Subcutaneous adipose tissue (tissue), 4 donors: ENCODE data around the gene ZNF618. TPM values are rescaled to one million over a fixed set of nuclear protein-coding genes. Genes with fewer than 3 reads are reported as not detected.

Source experiments
- total RNA-seq, 4 donors: library from RNA; depleted of rRNA; stranded (reverse); fragments of >200 nt; gene quantifications; one replicate each; pipeline ENCODE4 v1.1.0, GENCODE V29; 2016
- TF ChIP-seq, protein P1 (sequence below): fragments of 450-650 bp; IDR thresholded peaks from one replicate; pipeline ENCODE4 v1.5.1; 2016; ENCODE audit warnings: low read depth, mild to moderate bottlenecking, control low read depth, antibody characterized with exemption, moderate library complexity

ZNF618 gene
- total RNA-seq, 4 donors from 2014 or later: 3.7 to 7.7 (median 4.4) TPM

DNA sequence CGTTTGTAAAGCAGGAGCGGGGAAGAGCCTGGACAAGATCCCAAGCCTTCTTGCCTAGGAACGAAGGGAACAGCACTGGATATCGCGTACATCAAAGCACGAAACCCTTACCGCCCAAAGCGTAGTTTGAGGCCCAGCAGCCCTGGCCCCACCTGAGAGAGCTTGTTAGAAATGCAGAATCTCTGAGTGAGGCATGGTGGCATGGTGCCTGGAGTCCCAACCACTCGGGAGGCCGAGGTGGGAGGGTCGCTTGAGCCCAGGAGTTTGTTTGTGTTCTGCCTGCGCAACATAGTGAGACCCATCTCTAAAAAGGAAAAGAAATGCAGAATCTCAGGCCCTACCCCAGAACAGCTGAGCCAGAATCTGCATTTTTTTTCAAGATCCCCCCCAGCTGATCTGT is 111.4 kb downstream of the ZNF618 start:
- TF ChIP-seq, protein P1, sequence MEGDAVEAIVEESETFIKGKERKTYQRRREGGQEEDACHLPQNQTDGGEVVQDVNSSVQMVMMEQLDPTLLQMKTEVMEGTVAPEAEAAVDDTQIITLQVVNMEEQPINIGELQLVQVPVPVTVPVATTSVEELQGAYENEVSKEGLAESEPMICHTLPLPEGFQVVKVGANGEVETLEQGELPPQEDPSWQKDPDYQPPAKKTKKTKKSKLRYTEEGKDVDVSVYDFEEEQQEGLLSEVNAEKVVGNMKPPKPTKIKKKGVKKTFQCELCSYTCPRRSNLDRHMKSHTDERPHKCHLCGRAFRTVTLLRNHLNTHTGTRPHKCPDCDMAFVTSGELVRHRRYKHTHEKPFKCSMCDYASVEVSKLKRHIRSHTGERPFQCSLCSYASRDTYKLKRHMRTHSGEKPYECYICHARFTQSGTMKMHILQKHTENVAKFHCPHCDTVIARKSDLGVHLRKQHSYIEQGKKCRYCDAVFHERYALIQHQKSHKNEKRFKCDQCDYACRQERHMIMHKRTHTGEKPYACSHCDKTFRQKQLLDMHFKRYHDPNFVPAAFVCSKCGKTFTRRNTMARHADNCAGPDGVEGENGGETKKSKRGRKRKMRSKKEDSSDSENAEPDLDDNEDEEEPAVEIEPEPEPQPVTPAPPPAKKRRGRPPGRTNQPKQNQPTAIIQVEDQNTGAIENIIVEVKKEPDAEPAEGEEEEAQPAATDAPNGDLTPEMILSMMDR: no peak

DNA sequence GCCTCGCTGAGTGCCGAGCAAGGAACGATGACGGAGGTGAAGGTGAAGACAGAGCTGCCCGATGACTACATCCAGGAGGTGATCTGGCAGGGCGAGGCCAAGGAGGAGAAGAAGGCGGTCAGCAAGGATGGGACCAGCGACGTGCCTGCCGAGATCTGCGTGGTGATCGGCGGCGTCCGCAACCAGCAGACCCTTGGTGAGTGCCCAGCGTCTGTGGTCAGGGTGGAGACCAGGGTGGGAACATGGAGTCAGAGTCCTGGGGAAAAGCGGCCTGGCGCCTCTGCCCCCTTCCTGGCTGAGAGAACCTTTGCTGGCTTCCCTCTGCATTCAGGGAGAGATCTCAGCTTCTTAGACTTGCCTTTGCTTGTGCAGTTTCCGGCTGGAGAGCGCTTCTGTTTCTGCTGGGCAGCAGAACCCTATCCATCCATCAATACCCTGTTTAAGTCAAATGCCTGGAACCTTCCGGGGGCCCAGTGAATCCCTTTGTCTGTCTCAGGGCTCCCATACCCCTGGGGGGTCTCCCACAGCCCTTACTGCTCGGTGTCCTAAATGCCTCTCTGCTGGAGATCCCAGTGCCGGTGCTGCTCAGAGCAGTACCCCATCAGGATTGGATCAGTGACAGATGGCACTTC is 112.4 kb downstream of the ZNF618 start:
- TF ChIP-seq, protein P1: no peak

DNA sequence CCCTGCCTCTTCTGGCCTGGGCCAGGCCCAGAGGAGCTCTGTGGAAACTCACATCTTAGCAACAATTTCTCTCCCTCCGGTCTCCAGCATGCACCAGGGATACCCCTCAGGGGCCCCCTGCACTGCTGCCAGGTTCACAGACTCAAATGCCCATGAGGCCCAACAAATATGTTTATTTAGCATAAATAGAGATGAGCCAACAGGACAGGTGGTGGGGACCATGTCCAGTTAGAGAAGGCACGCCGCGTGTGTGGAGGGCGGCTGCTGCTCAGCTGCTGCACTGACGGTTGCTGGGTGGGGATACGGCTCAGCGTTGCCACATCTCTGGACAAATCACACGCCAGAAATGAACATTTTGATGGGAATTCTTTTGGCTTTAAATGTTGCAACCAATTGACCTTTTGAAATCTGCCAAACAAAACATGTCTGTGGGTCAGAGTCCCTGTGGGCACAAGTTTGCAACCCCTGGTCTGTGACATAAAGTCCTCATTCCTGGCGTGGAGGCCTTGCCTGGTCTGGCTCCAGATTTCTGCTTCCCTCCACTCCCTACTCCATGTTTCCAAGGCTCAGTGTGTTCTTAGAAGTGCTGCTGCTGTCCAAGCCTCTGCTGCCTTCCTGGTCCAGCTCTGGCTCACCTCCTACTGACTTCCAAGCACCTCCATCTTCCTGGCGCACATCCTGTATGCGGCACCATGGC is 113.1 kb downstream of the ZNF618 start:
- TF ChIP-seq, protein P1: no peak

DNA sequence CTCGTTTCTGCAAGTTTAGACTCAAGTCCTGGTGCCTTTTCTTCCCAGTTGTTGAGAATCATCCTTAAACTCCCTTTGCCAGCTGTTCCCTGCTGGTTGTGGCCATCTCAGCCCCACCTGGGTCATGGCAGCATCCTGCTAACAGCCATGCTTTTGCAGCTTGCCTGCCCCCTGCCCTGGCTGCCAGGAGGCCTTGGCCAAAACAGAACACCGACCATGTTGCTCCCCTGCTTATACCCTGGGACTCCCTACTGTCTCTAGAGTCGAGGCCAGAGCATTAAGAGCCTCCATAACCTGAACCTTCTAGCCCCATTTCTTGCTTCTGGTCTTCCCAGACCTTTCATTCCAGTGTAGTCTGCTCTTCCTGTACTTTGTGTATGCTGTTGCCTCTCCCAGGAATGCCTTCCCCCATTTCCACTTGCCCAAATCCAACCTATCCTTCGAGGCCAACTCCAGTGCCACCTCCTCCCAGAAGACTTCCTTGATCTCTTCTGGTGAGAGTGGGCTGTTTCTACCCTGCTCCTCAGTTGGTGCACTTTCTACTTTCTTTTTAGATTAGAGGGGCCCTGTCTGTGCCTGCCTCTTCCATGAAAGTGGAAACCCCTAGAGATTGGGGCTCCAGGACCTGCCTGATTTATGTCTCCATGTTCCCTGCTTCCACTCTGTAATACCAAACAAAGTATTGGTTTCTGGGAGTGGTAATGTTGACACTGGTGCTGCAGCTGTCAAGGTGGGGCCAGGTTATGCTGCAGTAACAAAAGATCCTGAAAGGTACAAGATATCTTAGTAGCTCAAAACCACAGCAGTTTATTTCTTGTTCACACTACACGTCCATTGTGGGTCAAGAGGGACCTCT is 113.8 kb downstream of the ZNF618 start:
- TF ChIP-seq, protein P1: no peak

DNA sequence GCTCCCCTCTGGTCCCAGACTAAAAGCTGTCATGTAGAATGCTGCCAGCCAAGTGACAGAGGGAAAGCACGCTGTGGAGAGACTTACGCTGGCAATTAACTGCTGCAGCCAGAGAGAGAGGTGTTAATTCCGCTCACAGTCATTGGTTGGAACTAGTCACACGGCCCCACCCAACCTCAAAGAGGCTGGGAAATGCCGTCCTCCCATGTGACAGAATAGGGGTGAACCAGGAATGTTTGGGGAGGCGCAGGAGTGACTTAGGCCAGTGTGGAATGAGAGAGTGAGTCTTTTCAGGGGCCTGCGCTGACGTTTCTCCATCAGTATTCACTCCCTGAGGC is 114.4 kb downstream of the ZNF618 start:
- TF ChIP-seq, protein P1: no peak

DNA sequence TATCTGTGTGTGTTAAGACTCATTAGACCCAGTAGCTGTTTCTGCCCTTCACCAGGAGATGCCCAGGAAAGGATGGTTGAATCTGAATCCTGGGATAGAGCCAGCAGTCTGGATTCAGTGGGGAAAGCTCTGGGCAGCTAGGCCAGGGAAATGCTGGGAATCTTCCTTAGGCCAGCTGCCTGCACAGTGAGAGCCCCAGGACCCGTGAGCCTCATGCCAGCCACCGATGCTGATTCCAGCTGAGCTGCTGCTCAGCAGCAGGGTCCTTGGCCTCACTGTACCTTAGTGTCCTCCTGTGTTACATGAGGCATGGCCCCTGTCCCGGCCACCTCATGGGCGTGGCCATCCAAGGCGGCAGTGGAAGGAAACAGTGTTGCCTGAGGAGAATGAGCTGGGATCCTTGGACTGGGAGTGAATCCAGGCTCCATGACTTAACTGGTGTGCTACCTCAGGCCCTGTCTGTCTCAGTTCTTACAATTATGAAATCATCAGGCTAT is 114.9 kb downstream of the ZNF618 start:
- TF ChIP-seq, protein P1: no peak

DNA sequence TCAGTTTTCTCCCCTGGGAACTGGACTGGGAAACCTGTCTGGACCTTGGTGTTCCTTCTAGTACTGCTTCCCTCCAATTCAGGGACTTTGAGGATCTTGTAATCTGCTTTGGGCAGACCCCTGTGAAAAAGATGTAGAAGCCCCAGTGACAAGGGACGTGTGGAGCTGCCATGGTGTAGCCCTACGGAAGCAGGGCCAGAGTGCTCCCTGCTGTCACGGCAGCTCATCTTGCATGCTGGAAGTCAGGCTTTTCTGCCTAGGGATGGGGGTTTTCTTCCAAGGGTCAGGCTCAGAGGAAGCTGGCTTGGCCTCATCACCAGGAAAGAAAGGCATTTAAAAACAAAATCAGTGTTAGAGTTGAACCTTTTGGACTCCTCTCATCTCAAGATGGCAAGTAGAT is 115.6 kb downstream of the ZNF618 start:
- TF ChIP-seq, protein P1: no peak
